Spleen (tissue), 7 donors: ENCODE measurements around the gene IL1RAPL2.

Source experiments
- POLR2A ChIP-seq, 3 donors: fragments of 450-650 bp; IDR thresholded peaks; one replicate each; pipeline ENCODE4 v1.5.1; 2017; ENCODE audit warnings: antibody characterized with exemption in 3 of 3, mild to moderate bottlenecking in 1 of 3
- POLR2AphosphoS5 ChIP-seq, 3 donors: sonication (generic); formaldehyde crosslinking; IDR thresholded peaks; one replicate each; pipeline ENCODE4 v1.5.1; 2017; ENCODE audit warnings: antibody characterized with exemption in 3 of 3
- TF ChIP-seq, protein P1 (sequence below), 11 experiments: fragments of 200-600 bp in 7 of 11; fragments of 450-650 bp in 4 of 11; sonication (generic) in 4 of 11; IDR thresholded peaks in 8 of 11; conservative IDR thresholded peaks in 3 of 11; 1 replicate in 7 of 11; 2 replicates in 4 of 11; pipeline versions ENCODE4 v1.4.0 to v1.8.0; 2016 to 2021; ENCODE audit warnings: antibody characterized with exemption in 11 of 11, inconsistent platforms in 4 of 11, mild to moderate bottlenecking in 1 of 11
- donor health status: DM: no; HTN: no; CAD: no; lungs with moderate emphysema.
- donor health status: DM: no; HTN: no; CAD: no.
- donor health status: DM: no; HTN: no; CAD: no.

DNA sequence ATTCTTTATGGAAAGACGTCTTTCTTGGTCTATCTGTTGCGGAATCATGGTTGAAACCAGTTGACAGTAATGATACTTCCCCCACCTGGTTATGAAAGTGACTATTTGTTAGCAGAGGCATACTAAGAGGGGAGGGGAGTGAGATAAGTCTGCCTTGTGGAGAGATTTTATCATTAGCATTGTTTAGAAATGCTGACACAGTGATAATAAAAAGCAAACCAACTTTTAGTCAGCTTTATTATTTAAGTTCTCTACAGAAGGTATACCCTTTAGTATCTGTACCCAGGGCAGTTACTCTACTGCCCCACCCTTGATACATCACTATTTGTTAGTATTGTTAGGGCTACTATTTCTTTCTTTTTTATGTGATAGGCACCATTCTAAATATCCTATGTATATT, 26.9 kb upstream of the IL1RAPL2 start:
- TF ChIP-seq, protein P1, sequence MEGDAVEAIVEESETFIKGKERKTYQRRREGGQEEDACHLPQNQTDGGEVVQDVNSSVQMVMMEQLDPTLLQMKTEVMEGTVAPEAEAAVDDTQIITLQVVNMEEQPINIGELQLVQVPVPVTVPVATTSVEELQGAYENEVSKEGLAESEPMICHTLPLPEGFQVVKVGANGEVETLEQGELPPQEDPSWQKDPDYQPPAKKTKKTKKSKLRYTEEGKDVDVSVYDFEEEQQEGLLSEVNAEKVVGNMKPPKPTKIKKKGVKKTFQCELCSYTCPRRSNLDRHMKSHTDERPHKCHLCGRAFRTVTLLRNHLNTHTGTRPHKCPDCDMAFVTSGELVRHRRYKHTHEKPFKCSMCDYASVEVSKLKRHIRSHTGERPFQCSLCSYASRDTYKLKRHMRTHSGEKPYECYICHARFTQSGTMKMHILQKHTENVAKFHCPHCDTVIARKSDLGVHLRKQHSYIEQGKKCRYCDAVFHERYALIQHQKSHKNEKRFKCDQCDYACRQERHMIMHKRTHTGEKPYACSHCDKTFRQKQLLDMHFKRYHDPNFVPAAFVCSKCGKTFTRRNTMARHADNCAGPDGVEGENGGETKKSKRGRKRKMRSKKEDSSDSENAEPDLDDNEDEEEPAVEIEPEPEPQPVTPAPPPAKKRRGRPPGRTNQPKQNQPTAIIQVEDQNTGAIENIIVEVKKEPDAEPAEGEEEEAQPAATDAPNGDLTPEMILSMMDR (IDR thresholded peaks at IDR 0.05 in 8 of 11, conservative IDR thresholded peaks at IDR 0.05 in 3 of 11) = no peak
- no peak for TF ChIP-seq POLR2A (IDR thresholded peaks at IDR 0.05)
- no peak for TF ChIP-seq POLR2AphosphoS5 (IDR thresholded peaks at IDR 0.05)
